ENCODE data around the gene SOX4. TPM values are rescaled to one million over a fixed set of nuclear protein-coding genes. Genes with fewer than 3 reads are reported as not detected.

Gene SOX4
- total RNA-seq, 1 donor from 2014 or later, result 18.6 TPM

DNA sequence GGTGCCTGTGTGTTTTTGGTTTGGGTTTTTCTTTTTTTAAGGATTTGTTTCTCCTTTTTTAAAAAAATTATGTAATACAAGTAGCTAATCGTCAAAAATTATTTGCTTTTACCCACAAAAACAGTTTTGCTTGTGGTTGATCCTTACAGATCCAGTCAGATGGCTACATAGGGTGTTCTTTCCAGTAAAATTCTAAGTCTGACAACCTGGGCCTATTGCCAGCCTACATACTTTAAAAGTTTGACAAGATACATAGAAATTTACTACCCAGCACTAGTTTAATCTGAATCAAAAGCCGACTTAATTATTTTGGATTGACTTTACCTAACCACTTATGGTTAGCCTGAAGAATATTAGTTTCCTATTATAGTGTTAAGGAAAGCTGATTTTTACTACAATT lies 2.1 kb upstream of the SOX4 start:
- intact Hi-C loops (cut with DNase I), result no loop called here
- ATAC-seq, result no peak
- DNase-seq (ENCODE audit: low spot score), result no peak

GRCh38 chr6:21592953-21593352 lies 598 bp upstream of the SOX4 start:
- DNase-seq (ENCODE audit: low spot score) (no peak), ATAC-seq (no peak)
- intact Hi-C loops (cut with DNase I), result no loop called here

DNA sequence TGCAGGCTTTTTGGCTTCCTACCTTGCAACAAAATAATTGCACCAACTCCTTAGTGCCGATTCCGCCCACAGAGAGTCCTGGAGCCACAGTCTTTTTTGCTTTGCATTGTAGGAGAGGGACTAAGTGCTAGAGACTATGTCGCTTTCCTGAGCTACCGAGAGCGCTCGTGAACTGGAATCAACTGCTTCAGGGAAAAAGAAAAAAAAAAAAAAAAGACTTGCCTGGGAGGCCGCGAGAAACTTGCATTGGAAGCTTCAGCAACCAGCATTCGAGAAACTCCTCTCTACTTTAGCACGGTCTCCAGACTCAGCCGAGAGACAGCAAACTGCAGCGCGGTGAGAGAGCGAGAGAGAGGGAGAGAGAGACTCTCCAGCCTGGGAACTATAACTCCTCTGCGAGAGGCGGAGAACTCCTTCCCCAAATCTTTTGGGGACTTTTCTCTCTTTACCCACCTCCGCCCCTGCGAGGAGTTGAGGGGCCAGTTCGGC lies 420 bp downstream of the SOX4 start:
- ATAC-seq (peak; percentile 43), DNase-seq (ENCODE audit: low spot score) (peak; percentile 59)
- intact Hi-C loops (cut with DNase I), result no loop called here

GRCh38 chr6:21594416-21595281 lies 1.1 kb downstream of the SOX4 start:
- intact Hi-C loops (cut with DNase I), result no loop called here

DNA sequence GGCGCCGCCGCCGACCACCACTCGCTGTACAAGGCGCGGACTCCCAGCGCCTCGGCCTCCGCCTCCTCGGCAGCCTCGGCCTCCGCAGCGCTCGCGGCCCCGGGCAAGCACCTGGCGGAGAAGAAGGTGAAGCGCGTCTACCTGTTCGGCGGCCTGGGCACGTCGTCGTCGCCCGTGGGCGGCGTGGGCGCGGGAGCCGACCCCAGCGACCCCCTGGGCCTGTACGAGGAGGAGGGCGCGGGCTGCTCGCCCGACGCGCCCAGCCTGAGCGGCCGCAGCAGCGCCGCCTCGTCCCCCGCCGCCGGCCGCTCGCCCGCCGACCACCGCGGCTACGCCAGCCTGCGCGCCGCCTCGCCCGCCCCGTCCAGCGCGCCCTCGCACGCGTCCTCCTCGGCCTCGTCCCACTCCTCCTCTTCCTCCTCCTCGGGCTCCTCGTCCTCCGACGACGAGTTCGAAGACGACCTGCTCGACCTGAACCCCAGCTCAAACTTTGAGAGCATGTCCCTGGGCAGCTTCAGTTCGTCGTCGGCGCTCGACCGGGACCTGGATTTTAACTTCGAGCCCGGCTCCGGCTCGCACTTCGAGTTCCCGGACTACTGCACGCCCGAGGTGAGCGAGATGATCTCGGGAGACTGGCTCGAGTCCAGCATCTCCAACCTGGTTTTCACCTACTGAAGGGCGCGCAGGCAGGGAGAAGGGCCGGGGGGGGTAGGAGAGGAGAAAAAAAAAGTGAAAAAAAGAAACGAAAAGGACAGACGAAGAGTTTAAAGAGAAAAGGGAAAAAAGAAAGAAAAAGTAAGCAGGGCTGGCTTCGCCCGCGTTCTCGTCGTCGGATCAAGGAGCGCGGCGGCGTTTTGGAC lies 2.0 kb downstream of the SOX4 start:
- ATAC-seq (no peak), DNase-seq (ENCODE audit: low spot score) (peak; percentile 75)
- intact Hi-C loops (cut with DNase I), result no loop called here

More at GRCh38 chr6:21594416-21595281, 1.1 kb downstream of the SOX4 start:
- DNase-seq (ENCODE audit: low spot score) (peak; percentile 75), ATAC-seq (peak; percentile 38)

DNA sequence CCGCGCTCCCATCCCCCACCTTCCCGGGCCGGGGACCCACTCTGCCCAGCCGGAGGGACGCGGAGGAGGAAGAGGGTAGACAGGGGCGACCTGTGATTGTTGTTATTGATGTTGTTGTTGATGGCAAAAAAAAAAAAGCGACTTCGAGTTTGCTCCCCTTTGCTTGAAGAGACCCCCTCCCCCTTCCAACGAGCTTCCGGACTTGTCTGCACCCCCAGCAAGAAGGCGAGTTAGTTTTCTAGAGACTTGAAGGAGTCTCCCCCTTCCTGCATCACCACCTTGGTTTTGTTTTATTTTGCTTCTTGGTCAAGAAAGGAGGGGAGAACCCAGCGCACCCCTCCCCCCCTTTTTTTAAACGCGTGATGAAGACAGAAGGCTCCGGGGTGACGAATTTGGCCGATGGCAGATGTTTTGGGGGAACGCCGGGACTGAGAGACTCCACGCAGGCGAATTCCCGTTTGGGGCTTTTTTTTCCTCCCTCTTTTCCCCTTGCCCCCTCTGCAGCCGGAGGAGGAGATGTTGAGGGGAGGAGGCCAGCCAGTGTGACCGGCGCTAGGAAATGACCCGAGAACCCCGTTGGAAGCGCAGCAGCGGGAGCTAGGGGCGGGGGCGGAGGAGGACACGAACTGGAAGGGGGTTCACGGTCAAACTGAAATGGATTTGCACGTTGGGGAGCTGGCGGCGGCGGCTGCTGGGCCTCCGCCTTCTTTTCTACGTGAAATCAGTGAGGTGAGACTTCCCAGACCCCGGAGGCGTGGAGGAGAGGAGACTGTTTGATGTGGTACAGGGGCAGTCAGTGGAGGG lies 2.8 kb downstream of the SOX4 start:
- ATAC-seq, result peak; percentile 42
- intact Hi-C loops (cut with DNase I), result no loop called here
- DNase-seq (ENCODE audit: low spot score), result peak; percentile 76

GRCh38 chr6:21596949-21597682 lies 3.6 kb downstream of the SOX4 start:
- ATAC-seq, result peak; percentile 35

GRCh38 chr6:21597801-21598673 lies 4.5 kb downstream of the SOX4 start:
- ATAC-seq (no peak), DNase-seq (ENCODE audit: low spot score) (no peak)
- intact Hi-C loops (cut with DNase I), result no loop called here

More at GRCh38 chr6:21596949-21597682, 3.6 kb downstream of the SOX4 start:
- DNase-seq (ENCODE audit: low spot score), result no peak
- intact Hi-C loops (cut with DNase I), result no loop called here

DNA sequence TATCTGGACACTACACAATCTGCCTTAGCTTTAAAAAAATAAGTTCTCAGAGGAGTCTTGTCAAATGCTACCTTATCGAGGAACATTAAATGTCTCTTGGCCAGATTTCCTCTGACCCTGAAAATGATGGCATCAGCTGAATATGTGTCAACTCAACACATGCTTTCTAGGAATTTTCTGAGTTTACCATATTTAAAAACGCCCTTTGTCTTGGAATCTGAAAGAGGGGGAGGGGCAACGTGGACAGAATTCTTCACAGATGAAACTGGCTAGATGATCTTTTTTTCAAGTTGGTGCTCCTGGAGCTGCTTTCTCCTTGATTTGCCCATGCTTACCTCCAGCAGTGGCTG lies 5.1 kb downstream of the SOX4 start:
- no peak for DNase-seq (ENCODE audit: low spot score)
- intact Hi-C loops (cut with DNase I), result no loop called here
- ATAC-seq, result no peak

DNA sequence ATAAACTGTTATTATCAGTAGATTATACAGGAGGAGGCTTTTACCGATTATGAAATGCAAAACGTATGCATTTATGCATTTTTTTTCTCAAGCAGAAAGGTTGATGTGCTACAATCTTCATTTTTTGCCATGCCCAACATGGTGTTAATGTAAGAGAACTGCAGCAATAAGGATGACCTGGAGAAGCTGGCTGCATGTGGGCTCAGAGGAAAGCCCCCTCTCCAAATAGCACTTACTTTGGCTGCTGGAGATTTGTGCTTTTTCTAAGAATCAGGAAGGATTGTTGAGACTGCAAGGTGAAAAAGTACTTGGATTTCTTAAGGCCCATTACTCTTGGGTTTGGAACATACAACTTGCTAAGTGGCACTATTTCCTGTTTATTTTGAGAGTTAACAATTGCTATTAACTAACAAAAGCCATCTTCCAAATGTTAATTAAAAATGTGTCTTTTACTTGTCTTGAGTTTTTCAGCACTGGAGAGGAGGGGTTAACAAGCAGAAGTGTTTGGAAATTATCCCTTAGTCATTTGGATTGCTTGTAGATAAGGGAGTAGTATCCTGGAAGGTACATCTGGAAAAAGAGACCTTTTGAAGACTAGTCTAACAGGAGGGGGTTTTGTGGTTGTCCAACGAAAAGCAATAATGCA lies 5.6 kb downstream of the SOX4 start:
- no peak for ATAC-seq
- intact Hi-C loops (cut with DNase I), result no loop called here
- no peak for DNase-seq (ENCODE audit: low spot score)

- intact Hi-C loops (cut with DNase I), result no loop called here
- no peak for DNase-seq (ENCODE audit: low spot score)
- ATAC-seq, result no peak
These were observed 7.9 kb downstream of the SOX4 start for GRCh38 chr6:21601339-21601923.

- no peak for DNase-seq (ENCODE audit: low spot score)
- ATAC-seq, result no peak
- intact Hi-C loops (cut with DNase I), result no loop called here
These were observed 8.4 kb downstream of the SOX4 start for GRCh38 chr6:21601932-21602390.

DNA sequence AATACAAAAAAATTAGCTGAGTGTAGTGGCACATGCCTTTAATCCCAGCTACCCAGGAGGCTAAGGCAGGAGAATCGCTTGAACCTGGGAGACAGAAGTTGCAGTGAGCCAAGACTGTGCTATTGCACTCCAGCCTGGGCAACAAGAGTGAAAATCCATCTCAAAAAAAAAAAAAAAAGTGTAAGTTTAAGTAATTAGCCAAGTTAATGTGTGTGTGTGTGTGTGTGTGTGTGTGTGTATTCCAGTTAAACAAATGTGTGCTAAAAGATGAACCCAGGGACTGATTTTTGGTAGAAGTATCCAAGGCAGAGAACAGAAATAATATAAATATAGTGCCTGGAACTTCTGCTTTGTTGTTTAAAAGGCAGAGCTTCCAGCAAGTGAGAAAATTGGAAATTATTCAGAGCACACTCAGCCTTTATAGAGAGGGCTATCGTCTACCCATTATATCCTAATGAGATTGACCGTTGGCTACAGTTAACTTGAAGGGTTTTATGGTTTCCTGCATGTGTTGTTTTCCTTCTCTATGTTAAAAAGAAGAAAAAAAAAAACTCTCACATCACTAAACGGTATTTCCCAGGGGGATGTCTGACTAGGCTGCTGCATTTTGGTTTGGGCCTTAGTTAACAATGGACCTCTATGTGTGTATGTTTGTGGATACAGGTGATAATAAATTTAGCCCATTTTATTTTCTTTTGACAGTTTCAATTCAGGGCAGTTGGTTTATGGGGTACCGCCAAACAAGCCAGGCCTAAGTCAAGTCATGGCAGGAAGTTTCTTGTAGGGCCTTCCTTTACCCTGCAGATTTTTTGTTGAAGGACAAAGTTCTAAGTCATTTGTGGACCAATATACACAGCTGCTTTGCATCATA lies 9.8 kb downstream of the SOX4 start:
- intact Hi-C loops (cut with DNase I), result no loop called here
- ATAC-seq (no peak), DNase-seq (ENCODE audit: low spot score) (no peak)

- DNase-seq (ENCODE audit: low spot score) (no peak), ATAC-seq (no peak)
- intact Hi-C loops (cut with DNase I), result no loop called here
These were observed 10.5 kb downstream of the SOX4 start for GRCh38 chr6:21604081-21604480.

DNA sequence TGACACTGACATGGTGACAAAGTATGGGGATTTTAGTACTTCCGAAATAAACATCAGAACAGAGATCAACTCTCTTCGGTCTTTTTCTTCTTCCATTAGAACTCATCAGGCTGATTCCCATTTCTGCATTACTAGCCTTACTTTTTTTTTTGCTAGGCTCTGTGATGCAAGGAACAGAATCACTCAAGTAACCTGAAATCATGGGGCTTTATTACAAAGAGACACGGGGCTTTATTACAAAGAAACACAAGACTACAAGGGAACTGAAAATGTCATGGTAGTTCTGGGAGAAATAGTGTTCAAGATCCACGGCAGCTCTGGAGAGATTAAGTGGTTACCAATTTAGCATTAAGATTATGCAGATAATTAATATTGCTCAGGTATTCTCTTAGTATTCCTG lies 11.6 kb downstream of the SOX4 start:
- no peak for ATAC-seq
- DNase-seq (ENCODE audit: low spot score), result no peak
- intact Hi-C loops (cut with DNase I), result no loop called here

DNA sequence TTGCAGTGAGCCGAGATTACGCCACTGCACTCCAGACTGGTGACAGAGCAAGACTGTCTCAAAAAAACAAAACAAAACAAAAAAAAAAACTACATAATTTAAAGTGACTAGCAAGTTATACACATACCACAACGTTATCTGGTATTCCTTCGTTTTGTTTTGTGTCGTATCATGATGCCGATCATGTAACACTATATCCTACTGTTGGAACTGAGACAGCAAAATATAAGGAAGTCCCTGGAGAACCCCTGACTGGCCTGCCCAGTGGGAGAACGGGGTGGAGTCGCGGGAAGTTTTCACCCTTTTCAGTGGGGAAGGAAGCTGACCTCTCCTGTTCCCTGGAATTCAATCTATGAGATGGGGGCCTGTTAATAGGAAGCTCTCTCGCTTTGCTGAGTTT lies 15.1 kb downstream of the SOX4 start:
- ATAC-seq, result no peak
- no peak for DNase-seq (ENCODE audit: low spot score)
- intact Hi-C loops (cut with DNase I), result no loop called here

Data from sciatic nerve (tissue), 2 donors.